Neural progenitor cell (in vitro differentiated cells): Measurements from ENCODE around the gene RPS6KA2.

Experiments used
- EZH2phosphoT487 ChIP-seq: fragments of 200-600 bp; sonication (generic); IDR thresholded peaks from 2 replicates; pipeline ENCODE4 v1.6.1; 2017; ENCODE audit warnings: antibody characterized with exemption
- TF ChIP-seq, protein P1 (sequence below): fragments of 200-600 bp; sonication (generic); IDR thresholded peaks from 2 replicates; pipeline ENCODE4 v1.5.1; 2017; ENCODE audit warnings: antibody characterized with exemption, mild to moderate bottlenecking

DNA sequence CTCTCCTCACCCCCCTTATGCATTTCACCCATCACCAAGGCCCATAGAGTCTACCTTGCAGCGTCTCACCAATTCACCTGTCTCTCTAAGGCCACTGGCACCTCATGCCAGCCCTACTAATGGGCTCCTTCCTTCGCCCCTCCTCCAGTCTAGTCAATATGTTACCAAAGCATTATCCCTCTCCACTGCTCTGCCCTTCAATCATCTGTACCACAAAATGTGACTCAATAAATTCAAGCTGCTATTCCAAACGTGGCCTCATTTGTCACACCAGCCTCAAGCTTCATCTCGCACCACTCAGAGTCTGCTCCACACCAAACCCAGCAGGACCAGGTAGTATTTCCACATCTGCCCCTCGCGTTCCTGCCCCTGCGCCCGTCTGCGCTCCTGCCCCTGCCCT lies 21.8 kb upstream of the RPS6KA2 start:
- TF ChIP-seq, protein P1, sequence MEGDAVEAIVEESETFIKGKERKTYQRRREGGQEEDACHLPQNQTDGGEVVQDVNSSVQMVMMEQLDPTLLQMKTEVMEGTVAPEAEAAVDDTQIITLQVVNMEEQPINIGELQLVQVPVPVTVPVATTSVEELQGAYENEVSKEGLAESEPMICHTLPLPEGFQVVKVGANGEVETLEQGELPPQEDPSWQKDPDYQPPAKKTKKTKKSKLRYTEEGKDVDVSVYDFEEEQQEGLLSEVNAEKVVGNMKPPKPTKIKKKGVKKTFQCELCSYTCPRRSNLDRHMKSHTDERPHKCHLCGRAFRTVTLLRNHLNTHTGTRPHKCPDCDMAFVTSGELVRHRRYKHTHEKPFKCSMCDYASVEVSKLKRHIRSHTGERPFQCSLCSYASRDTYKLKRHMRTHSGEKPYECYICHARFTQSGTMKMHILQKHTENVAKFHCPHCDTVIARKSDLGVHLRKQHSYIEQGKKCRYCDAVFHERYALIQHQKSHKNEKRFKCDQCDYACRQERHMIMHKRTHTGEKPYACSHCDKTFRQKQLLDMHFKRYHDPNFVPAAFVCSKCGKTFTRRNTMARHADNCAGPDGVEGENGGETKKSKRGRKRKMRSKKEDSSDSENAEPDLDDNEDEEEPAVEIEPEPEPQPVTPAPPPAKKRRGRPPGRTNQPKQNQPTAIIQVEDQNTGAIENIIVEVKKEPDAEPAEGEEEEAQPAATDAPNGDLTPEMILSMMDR = no peak
- no peak for TF ChIP-seq EZH2phosphoT487
